ENCODE measurements around the gene F2R.
"Not testable (repeated sequence)": the region's sequence is repeated elsewhere in the genome, so short reads cannot be mapped to it uniquely, and the experiment has no call there.

The F2R gene

DNA sequence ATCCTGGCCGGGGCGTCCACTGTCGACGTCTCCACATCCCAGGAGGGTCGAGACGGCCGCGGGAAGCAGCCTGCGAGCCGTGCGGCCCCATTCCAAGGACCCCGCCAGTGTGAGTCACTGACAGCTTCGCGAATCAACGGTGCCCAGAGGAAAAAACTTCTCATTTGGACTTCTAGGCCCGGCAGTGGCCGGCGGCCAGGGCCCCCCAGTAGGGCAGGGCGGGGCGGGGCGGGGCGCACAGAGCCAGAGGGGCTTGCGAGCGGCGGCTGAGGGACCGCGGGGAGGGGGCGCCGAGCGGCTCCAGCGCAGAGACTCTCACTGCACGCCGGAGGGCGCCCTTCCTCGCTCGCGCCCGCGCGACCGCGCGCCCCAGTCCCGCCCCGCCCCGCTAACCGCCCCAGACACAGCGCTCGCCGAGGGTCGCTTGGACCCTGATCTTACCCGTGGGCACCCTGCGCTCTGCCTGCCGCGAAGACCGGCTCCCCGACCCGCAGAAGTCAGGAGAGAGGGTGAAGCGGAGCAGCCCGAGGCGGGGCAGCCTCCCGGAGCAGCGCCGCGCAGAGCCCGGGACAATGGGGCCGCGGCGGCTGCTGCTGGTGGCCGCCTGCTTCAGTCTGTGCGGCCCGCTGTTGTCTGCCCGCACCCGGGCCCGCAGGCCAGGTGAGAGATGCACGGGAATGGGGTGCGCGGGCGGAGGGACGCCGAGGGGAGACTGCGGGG is at the start of gene F2R:
Gene F2R (plus strand): TSS at position 391 of the 720 bp plus-strand sequence. CDS start 182 bp downstream, at position 573.
- no peak for DNase-seq (ENCODE audit: low read depth)

DNA sequence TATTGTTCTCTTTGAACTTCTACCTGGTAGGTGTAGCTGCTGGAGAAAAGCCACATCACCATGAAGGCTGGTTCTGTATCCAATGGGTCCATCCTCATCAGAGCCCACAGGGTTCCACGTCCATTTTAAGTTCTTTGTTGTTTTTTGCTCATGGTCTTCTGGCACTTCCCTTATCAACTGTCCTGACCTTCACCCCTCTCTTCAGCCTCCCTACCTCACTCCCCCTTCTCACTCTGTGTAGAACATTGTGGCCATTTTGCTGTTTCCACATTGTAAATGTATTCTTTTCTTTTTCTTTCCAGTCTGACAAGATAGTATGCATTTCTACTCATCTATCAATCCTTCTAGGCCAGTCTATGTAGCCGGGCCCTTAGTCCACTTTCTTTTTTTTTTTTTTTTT is 48.4 kb upstream of the F2R start:
- no peak for DNase-seq (ENCODE audit: low read depth)

DNA sequence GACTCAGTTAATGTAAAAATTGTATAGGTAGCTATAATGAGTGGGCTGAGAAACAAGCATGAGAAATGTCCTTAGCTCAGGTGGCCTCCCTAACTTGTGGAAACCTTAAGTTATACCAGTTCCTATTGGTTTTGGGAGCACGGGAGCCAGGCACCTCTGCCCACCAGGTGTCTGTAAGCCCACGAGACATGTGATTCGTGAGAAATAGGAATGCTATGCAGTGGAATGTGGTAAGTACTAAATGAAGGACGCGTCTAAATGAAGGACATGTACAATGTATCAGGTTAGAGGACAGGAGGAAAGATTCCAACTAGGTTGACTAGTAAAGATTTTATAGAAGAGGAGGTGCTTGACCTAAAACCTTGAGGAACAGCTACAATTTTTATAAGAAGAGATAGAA is 46.7 kb upstream of the F2R start:
- DNase-seq (ENCODE audit: low read depth): no peak

DNA sequence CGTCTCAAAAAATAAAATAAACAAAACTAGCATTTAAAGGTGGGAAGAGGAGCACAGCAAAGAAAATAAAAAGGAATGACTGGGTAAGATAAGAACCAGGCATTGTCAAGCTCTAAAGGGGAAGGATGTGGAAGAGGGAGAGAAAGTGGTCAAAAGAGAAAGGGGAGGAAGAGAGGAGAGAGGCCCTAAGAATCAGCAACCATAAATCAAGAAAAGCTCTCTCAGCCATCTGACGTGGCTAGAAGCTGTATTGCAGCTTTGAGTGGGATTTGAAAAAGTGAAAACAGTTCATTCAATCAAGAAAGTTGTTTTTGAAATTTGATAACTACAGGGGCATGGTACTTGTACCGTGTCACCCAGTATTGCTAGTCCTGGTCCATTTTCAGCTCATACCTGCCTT is 45.4 kb upstream of the F2R start:
- peak; percentile 26 for DNase-seq (ENCODE audit: low read depth)

DNA sequence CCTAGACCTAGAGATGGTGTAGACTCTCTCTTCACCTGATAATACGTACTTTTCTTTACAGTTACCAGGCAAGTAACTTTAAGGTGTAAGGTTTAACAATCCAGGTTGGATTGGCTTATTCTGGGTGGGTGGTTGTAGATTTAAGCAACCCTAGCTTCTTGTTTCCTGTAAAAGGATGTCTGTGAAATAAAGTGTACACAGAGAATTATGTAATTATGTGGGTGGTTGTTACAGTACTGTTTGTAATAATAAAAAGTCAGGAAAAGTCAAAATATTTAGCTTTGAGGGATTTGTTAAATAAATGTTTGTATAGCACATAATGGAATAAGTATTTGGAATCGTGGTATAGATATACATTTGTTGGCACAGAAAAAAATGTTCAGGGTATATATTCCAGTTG is 43.7 kb upstream of the F2R start:
- no peak for DNase-seq (ENCODE audit: low read depth)

DNA sequence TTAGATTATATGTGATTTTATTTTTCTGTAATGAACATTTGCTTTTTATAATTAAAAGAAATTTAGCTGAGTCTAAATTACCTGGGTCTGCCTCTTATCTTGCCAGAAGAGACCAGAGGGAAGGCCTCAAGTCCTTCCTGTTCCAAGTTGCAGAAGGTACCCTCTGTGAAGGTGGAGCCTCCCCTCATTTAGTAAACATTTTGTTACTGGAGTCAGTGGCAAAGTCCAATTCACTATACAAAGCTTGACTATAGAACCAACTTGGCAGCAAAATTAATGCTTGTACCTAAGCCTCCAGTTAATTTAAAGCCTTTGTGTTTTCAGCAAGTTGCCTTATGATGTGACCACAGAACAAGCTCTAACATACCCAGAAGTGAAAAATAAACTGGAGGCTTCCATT is 42.8 kb upstream of the F2R start:
- no peak for DNase-seq (ENCODE audit: low read depth)

DNA sequence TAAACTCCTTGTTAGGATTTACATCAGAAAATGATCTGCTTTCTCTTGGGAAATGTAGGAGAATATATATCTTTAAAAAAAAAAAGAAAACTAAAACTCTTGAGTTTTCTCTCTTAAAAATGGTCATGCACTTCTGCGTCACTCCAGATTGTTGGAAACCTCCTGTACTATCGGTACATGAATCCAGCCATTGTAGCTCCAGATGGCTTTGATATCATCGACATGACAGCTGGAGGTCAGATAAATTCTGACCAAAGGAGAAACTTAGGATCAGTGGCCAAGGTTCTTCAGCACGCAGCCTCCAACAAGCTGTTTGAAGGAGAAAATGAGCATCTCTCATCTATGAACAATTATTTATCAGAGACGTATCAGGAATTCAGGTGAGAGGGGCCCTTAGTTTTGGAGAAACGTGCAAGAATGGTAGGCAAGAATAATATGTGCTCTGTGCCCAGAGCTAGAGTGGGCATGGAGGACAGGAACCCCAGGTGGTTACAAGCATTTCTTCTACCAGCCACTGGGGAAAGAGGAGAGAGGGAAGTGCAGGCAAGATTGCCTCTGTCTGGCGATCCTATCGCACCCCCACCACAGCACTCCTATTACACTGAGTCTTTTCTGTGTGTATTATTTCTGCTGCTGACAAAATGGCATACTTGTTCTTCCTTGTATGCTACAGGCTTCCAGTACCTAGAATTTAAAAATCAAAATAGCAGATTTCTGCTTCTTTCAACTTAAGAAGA is 41.4 kb upstream of the F2R start:
- no peak for DNase-seq (ENCODE audit: low read depth)

DNA sequence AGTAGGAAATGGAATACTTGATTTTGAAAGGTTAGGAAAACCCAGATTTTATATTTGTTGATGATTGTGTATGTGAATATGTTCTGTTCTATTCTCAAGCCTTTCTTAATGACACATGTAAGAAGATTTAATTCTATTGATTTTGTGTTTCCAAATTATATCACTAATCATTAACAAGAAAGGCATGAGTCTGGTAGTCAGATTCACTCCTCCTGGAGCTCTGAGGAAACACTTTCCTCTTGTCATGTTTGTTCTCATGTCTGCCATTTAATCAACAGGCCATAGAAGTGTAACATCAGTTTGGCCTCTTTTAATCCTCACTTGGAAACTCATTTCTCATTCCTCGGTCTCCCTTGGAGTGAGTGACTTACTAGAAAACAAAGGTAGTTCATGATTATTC is 40.6 kb upstream of the F2R start:
- DNase-seq (ENCODE audit: low read depth): no peak

DNA sequence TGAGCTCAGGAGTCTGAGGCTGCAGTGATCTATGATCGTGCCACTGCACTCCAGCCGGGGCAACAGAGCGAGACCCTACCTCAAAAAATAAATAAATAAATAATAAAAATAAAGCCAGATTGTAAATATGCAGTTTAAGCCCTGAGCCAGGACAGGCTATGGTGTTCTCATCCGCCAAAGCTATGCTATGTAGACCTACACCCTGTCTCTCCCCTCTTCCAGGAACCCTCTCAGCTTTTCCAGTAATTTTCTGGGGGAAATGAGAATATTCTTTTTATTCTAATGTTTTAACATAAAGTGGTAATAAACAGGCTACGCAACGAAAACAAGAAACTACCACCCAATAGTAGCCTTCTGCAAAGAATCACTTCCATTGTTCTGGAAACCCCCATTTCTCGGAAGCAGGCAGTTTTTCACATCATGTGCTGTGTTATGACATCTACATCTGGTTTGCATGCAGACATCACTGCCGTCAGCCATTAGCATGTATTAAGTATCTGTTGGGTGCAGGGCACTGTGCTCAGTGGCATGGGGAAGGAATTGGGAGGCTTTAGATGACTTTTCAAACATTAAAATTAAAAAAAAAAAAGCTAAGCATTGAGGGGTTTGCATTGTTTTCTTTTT is 38.0 kb upstream of the F2R start:
- no peak for DNase-seq (ENCODE audit: low read depth)

DNA sequence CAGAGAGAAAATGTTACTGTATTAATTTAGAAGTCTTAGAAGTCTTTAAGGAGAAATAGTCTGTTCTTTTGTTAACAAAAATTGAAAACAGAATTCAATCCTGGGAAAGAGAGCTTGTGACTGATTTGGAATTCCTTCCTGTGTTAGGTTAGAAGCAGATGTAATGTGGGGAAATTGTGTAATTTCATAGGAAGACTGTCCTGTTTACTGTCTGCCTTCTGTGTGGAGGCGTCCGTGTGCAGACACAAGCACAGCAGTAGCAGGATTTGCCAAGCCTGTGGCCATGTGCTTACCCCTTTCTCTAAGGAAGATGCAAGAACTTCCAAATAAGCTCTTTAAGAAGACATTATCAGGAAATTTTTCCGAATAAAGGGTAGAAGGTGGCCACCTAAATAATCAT is 36.7 kb upstream of the F2R start:
- peak; percentile 80 for DNase-seq (ENCODE audit: low read depth)

DNA sequence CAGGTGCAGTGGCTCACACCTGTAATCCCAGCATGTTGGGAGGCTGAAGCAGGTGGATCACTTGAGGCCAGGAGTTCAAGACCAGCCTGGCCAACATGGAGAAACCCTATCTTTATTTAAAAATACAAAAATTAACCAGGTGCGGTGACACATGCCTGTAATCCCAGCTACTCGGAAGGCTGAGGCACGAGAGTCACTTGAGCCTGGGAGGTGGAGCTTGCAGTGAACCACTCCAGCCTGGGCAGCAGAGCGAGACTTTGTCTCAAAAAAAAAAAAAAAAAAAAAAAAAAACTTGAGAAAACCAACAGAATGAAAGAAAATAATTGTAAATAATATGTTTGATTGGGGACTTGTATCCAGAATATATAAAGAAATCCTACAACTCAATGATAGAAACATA is 35.1 kb upstream of the F2R start:
- not testable (repeated sequence) for DNase-seq (ENCODE audit: low read depth)

DNA sequence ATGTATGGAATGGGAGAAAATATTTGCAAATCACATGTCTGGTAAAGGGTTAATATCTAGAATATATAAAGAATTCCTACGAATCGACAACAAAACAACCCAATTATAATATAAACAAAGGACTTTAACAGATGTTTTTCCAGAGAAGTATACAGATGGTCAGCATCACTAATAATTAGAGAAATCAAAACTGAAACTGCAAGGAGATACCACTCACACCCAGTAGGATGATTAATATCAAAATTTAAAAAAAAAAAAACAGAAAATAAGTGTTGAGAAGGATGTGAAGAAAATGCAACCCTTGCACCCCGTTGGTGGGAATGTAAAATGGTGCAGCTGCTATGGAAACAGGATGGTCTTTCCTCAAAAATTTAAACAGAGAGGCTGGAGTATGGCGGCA is 34.6 kb upstream of the F2R start:
- DNase-seq (ENCODE audit: low read depth): no peak

DNA sequence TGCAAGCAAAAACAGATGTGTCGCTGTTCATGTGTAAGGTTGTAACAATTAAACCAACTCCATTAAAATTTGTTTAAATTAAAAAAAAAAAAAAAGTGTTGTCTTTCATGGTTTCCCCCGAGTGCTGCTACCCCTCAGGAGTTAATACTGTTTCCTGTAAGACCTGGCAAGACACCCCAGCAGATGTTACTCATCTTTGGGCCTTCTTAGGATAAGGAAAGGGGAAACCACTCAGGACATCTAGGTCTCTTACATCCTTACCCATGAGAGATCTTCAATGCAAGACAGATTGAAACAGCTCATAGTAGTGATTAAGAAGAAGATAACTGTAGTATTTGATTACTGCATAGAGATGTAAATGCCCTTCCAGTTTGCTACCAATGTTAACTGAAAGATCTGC is 33.5 kb upstream of the F2R start:
- DNase-seq (ENCODE audit: low read depth): no peak

DNA sequence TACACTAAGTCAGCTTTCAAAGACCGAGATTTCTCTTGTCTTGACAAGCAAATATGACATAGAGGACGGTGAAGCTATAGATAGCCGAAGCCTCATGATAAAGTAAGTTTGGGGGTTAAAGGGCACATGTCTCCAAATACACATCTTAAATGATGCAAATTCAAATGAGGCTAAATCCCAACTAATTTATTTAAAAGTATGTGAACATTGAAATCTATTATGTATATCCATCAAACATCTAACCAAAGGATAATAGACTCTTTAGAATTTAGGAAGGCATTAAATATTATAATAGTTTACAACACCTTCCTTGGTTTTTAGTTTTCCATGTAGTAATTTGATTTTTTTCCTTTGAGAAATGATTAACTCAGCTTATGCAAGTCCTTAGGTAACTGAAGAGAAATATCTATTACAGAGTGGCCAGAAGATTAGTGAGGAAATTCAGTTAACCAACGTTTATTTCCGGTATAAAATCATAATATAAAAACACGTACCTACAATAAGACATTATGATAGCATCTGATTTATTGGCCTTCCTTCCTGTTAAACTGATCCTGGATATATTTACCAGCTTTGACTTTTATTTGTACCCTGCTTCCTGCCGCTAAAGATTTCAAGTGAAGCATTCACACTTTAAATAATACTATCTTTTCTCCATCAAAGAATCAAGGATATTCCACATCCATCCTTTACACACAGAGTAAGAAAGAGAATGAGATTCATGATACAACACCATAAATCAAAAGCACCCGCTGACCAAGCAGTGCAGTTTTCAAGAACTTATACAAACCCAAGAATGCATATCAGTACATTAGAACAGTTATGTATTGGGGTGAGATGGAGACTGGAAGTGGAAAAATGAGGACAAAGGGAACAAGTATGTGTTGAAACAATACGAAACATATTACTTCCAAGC is 31.9 kb upstream of the F2R start:
- no peak for DNase-seq (ENCODE audit: low read depth)

DNA sequence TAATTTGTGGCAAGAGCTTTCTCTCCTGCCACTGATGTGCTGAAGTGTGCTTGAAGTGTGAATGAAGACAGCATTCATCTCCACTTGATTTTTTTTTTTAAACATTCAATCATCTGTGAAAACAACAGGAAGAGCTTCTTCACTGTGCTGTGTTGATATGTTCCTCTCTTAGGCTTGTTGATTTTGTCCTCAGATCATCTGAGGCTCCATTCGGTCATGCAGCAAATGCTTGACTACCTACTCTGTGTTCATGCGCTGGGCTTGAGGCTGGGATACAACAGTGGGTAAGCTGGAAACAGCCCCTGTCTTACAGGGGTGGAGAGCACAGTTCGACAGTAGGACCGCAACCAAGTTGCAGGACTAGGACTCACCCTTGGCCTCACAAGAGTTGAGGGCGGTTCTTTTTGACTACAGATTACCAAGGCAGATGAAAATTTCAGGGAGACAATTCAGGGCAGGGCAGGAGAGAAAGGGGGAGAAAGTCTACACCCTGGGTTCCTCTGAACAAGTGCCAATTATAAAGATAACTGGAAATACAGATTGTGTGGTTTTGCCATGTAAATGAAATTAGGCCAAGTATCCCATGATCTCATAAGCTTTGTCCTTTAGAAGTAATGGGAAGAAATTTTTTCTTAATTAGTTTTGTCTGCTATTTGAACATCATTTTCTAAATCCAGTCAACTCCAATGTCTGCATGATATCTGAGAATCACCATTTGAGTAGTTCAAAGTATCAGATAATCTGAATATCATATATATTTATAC is 31.0 kb upstream of the F2R start:
- no peak for DNase-seq (ENCODE audit: low read depth)

DNA sequence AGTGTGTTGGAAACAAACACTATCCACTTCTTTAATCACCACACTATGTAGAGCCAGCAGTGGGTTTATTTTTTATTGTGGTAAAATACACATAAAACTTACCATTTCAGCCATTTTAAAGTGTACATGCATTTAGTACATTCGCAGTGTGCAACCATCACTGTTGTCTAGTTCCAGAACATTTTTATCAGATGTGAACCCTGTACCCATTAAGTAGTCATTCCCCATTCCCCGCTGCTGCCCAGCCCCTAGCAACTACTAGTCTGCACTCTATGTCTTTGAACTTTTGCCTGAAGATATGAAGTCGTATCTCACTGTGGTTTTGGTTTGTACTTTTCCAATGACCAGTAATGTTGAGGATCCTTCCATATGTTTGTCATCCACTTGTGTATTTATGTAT is 30.2 kb upstream of the F2R start:
- DNase-seq (ENCODE audit: low read depth): no peak

DNA sequence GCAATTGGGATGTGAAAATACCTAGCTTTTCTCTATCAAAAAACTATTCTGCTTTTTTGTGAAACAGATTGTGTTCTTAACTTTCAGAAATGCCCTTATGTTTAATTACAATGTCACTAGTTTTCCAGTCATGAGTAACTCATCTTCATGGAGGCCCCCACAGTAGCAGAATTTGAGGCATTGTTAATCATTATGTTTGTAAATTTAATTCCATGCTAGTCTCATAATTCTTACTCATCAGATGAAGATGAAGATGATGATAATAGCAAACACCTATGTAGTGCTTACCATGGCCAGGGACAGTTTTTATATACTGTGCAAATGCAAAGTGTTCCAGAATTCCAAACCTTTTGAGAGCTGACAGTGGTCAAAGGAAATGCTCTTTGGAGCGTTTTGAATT is 27.7 kb upstream of the F2R start:
- no peak for DNase-seq (ENCODE audit: low read depth)

DNA sequence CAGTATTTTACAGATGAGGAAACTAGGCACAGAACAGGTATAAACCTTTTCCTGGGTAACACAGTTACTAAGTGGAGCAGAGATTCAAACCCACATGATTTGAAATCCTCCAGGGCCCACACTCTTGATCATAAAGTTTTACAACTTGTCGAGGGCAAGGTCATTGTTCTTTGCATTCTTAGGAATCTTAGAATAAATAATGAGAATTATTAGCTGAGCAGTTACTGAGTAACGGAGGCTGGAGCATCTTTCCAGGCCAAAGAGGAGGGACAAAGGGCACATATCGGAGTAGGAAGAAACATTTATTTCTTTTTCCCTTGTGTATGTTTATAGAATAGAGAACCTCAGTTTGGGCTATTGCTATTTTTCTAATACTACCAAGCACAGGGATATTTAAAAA is 27.1 kb upstream of the F2R start:
- no peak for DNase-seq (ENCODE audit: low read depth)

DNA sequence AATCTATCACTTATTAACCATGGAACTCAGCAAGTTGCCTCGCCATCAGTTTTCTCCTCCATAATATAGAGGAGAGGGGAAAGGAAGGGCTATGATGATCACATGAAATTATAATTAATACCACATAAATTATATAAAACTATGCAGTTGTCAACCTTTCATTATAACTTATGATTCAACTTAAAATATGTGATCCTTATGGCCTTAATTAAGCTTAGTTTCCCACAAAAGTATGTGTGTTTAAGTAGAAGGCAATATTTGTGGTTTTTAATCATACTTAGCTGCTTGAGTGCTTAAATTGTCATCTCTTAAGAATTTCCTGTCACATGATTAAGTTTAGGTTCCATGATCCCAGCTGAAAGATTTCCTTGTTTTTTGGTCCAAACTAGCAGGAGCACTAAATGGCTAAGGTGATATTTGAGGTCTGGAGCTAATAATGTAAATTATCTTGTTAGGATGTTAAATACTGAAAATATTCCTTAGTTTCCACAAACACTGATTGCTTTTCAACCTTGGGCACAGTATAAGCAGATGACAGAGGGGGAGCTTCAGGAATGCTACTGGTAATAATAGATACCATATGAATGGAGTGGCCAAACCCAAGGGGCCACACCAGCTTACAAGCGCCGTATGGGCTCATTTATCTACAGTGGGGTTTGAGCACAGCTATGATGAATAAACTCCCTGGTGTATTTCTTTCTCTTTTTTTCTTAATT is 26.4 kb upstream of the F2R start:
- peak; percentile 93 for DNase-seq (ENCODE audit: low read depth)

DNA sequence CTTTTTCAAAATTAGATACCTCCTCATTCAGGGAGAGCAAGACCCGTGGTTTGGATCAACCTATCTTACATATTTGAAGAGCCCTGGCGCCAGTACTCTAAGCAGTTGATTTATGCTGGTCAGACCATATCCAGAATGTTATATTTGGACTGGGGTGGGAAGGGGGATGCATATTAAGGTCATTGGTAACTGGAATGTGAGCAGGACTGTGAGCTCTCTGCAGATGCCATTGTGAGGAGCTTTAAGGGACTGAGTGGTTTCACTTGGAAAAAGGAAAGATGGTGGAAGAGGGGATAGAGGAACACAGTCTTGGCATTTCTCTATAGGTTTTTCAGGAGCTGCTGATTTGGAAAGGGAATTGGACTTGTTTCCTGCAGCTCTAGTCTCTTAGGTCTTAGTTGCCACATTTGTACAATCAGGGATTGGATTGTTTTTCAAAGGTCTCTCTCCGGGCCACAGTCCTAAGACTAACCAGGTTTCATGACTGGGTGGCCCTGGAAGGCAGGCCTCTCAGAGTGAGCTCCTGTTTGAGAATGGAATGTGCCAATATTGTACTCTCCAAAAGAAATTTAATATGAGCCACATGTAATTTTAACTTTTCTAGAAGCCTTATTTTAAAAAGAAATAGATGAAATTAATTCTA is 25.8 kb upstream of the F2R start:
- no peak for DNase-seq (ENCODE audit: low read depth)
